ENCODE measurements around the gene INIP. TPM values are rescaled to one million over a fixed set of nuclear protein-coding genes. Genes with fewer than 3 reads are reported as not detected.

INIP gene, protein sequence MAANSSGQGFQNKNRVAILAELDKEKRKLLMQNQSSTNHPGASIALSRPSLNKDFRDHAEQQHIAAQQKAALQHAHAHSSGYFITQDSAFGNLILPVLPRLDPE
- total RNA-seq = 21.0 TPM
- long read RNA-seq, full-length matches to known transcripts = 23 of 36 reads
- long read RNA-seq, partial matches to known transcripts = 0 of 36 reads
- long read RNA-seq, other reads (novel, unspliced or antisense) = 13 of 36 reads

DNA sequence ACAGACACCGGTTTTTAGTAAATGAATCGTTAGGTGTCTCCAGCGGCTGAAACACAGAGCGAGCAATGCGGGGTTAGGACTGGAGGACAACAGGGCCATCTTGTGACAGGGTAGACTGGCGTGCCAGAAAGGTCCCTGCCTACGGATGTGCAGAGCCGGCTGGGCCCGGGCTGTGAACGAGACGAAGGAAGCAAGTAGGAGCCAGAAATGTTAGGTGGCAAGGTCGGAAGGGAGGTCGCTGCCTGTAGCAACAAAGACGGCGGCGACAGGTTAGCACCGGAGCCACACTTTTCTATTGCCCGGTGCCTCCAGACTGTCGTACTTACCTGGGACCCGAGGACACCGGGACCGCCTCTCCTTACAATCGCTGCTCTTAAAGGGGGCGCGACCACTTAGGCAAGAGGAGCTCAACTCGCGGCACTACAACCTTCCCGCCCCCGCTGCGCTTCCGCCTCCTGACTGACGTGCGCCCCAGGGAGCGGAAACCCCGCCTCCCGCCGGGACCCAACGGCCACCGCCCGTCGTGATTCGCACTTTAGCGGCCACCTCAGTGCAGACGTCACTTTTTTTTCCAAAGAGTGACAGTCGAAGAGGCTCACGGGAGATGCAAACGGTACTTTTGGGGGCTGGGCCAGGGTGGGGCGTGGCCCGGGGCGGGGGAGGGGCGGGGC is at the start of gene INIP:
INIP (minus strand) TSS at position 457 of the 671 bp plus-strand sequence. CDS start 1,632 bp downstream, outside the sequence.
- ATAC-seq = peak; percentile 99
- Histone ChIP-seq H3K36me3 (peaks cover 6% of the 10 kb centered on the region), H3K27me3 (ENCODE audit: low read depth) (no peaks in the 10 kb centered on the region), H3K4me3 (peak within 1 kb of the TSS; percentile 68), H3K9me3 (no peaks in the 10 kb centered on the region), H3K4me1 (peaks cover 13% of the 10 kb centered on the region), H3K27ac (peak within 1 kb of the TSS; percentile 84)
- TF ChIP-seq, protein P1, sequence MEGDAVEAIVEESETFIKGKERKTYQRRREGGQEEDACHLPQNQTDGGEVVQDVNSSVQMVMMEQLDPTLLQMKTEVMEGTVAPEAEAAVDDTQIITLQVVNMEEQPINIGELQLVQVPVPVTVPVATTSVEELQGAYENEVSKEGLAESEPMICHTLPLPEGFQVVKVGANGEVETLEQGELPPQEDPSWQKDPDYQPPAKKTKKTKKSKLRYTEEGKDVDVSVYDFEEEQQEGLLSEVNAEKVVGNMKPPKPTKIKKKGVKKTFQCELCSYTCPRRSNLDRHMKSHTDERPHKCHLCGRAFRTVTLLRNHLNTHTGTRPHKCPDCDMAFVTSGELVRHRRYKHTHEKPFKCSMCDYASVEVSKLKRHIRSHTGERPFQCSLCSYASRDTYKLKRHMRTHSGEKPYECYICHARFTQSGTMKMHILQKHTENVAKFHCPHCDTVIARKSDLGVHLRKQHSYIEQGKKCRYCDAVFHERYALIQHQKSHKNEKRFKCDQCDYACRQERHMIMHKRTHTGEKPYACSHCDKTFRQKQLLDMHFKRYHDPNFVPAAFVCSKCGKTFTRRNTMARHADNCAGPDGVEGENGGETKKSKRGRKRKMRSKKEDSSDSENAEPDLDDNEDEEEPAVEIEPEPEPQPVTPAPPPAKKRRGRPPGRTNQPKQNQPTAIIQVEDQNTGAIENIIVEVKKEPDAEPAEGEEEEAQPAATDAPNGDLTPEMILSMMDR (IDR thresholded peaks at IDR 0.05) = no peak
- intact Hi-C loops (cut with DNase I) = no loop called here
- peak; percentile 98 for DNase-seq

DNA sequence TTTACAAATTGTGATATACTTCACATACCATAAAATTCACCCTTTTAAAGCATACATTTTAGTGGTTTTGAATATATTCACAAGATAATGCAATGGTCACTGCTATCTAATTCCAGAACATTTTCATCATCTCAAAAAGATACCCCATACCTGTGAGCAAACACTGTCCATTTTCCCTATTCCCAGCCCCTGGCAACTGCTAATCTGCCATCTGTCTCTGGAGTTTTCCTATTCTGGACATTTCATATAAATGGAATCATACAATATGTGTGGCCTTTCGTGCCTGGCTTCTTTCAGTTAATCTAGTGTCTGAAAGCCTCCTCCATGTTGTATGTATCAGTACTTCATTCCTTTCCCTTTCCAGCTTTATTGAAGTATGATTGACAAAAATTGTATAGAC is 47.4 kb upstream of the INIP start:
- ATAC-seq (no peak), DNase-seq (no peak)
- intact Hi-C loops (cut with DNase I) = no loop called here
- Histone ChIP-seq H3K36me3 (no peaks in the 10 kb centered on the region), H3K4me1 (peaks cover 14% of the 10 kb centered on the region), H3K9me3 (peaks cover 9% of the 10 kb centered on the region), H3K27me3 (ENCODE audit: low read depth) (no peaks in the 10 kb centered on the region), H3K4me3 (no peak overlapping the region), H3K27ac (no peak overlapping the region)
- TF ChIP-seq, protein P1 (IDR thresholded peaks at IDR 0.05) = no peak

DNA sequence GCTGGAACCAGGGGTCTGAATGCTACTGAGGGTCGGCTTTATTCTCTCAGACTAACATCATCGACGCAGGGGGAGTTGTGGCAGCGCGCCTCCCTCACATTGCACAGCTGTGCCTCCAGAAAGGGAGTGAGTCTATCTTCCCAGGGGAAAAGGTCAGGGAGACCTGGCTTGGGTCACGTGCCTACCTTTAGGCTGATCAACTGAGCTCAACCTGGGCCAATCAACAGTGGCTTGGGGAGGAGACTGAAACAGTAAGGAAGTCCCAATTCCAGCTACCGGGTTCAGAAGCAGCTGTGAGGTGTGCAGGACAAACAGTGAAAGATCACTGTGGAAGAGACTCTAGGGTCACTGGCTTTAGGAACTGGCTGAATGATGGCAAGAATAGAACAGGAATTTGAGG is 46.9 kb upstream of the INIP start:
- Histone ChIP-seq H3K4me3 (no peak overlapping the region), H3K36me3 (no peaks in the 10 kb centered on the region), H3K27me3 (ENCODE audit: low read depth) (no peaks in the 10 kb centered on the region), H3K27ac (no peak overlapping the region), H3K9me3 (peaks cover 9% of the 10 kb centered on the region), H3K4me1 (peaks cover 18% of the 10 kb centered on the region)
- TF ChIP-seq, protein P1 (IDR thresholded peaks at IDR 0.05) = no peak
- ATAC-seq = no peak
- no peak for DNase-seq
- intact Hi-C loops (cut with DNase I) = no loop called here

DNA sequence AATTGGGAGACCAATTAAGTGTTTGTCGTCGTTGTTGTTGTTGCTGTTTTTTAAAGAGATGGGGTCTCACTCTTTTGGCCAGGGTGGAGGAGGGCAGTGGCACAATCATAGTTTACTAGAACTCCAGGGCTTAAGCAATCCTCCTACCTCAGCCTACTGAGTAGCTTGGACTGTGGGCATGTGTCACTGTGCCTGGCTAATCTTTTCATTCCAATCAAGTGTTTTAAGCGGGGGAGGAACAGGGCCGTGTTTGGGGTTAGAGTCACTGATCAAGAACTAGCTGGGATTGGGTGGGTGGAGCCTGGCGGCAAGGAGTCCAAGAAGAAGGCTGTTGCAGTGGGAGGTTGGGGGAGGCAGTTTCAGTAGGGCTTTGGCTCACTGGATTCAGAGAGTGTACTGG is 46.4 kb upstream of the INIP start:
- peaks cover 19% of the 10 kb centered on the region for H3K4me1 ChIP-seq

DNA sequence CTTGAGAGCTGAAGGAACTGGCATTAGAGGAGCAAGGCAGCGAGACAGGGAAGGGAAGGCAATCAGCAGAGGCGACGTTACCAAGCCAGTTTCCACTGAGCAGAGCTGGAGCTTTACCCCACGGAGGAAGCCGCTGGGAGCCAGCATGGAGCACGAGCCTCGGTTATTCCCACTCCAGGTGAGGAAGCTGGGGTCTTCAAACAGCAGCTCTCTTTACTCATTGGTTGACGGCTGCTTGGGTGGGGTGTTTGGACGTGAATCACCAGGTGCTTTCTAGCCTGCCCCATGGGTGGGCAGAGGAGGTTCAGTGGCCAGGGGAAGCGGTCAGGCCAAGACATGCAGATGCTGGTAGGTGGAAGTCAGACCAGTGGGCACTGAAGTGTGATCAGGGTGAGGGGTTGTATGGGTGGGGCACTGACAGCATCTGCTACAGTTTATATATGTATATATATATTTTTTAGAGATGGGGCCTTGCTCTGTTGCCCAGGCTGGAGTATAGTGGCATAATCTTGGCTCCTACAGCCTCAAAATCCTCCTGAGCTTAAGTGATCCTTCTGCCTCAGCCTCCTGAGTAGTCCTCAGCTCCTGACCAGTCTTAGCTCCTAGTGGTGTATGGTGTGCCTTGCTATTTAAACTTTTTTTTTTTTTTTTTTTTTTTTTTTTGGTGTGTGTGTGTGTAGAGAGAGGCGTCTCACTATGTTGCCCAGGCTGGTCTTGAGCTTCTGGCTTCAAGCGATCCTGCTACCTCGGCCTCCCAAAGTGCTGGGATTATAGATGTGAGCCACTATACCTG is 45.0 kb upstream of the INIP start:
- no peaks in the 10 kb centered on the region for H3K27me3 ChIP-seq (ENCODE audit: low read depth)
- no peak overlapping the region for H3K27ac ChIP-seq
- no peak overlapping the region for H3K4me3 ChIP-seq
- peaks cover 19% of the 10 kb centered on the region for H3K4me1 ChIP-seq
- DNase-seq (no peak), ATAC-seq (no peak)
- peaks cover 9% of the 10 kb centered on the region for H3K9me3 ChIP-seq
- intact Hi-C loops (cut with DNase I) = no loop called here
- H3K36me3 ChIP-seq = no peaks in the 10 kb centered on the region
- TF ChIP-seq, protein P1 (IDR thresholded peaks at IDR 0.05) = no peak

More for the DNA sequence above, 46.4 kb upstream of the INIP start:
- Histone ChIP-seq H3K36me3 (no peaks in the 10 kb centered on the region), H3K4me3 (no peak overlapping the region), H3K9me3 (peaks cover 9% of the 10 kb centered on the region), H3K27ac (no peak overlapping the region), H3K27me3 (ENCODE audit: low read depth) (no peaks in the 10 kb centered on the region)
- ATAC-seq (peak in 1 of 2 donors; percentile 54), DNase-seq (no peak)
- TF ChIP-seq, protein P1 (IDR thresholded peaks at IDR 0.05) = no peak
- intact Hi-C loops (cut with DNase I) = no loop called here
